RCC 7860 (cell line): ENCODE measurements around the gene FOXC2.

Source experiments
- DNase-seq: peaks from one replicate; pipeline ENCODE4 v3.0.0-alpha.2; 2015; ENCODE audit warnings: low spot score
- FAIRE-seq: peaks from 2 replicates; lab custom pipeline; 2012; peaks lifted over from hg19 to GRCh38; lab: Jason Lieb, UNC

FOXC2 gene

DNA sequence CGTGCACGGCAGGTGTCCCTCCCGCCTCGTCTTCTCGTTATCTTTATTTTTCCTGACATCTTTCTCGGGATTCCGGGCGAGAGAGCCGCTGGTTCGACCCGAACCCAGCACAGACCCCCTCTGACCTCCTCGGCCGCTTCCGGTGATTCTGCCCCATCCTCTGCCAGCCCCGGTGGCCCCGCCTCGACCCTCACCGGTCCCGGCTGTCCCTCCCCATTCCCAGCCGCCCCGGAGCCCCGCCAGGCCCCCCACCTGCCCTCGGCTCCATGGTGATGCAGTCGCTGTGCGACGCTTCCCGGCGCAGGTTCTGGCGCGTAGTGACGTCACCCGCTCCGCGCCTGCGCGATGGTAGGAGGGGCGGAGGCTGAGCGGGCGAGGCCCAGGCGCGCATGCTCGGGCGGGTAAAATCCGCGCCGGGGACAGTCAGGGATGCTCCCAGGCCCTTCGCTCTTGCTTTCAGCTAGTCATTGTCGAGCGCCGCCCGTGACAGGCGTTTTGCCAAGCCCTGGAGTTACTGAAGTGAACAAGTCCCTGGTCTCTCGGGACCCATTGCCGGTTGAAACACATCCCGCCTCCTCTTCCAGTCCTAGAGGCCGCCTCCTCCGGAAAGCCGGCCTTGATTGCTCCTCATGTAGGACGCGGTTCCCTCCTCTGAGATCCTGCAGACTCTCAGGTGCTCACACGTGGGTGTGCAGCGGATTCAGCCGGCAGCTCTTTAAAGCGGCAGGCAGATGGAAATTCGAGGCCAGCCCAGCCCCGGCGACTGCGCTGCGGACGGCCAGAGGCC, 11.5 kb upstream of the FOXC2 start, which contains the start of gene MTHFSD:
Gene MTHFSD (minus strand): TSS at position 319 of the 787 bp plus-strand sequence. CDS start 51 bp downstream, at position 268.
- DNase-seq: peak; percentile 76
- no peak for FAIRE-seq

DNA sequence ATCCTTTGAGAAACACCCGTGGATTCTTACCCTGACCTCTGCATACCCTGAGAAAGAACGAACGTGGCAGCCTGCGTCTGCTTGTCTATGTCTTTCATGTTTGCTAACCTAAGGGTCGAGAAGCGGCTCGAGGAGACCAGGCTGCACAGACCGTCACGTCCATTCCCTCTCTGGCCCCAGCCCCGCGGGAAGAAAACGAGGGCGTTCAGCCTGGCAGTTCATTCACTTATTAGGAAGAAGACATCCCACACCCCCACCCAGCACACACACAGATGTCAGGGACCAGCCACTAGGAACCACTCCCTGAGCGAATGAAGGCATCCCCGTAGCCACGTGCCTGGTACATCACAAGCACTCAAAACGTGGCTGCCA, 10.9 kb upstream of the FOXC2 start:
- no peak for DNase-seq
- no peak for FAIRE-seq

DNA sequence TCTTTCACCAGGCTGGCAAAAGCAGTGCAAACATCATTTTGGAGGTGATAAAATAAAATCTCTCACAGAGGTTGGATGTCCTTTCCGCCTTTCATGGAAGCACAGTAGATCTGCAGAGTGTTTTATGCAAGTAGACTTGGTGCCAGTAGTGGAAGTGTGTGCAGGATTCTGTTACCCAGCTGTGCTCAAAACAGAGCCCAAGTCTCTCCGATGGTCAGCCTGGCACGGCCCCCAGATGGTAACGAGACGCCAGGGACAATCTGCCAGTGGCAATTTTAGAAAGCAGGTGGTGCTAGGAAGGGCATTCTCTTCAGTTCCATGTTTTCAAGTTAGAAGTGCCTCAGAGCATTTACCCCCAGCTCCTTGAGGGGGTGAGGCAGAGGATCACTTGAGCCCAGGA, 10.1 kb upstream of the FOXC2 start:
- FAIRE-seq: no peak
- no peak for DNase-seq

DNA sequence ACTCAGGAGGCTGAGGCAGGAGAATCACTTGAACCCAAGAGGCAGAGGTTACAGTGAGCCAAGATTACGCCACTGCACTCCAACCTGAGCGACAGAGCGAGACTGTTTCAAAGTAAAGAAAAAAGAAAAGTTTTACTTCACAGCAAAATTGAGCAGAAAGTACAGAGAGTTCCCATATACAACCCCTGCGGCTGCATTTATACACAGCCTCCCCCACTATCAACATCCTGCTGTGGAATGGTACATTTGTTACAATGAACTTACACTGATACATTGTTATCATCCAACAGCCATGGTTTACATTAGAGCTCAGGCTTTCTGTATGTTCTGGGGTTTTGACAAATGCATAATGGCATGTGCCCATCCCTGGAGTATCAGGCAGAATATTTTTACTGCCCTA, 9.0 kb upstream of the FOXC2 start:
- FAIRE-seq (no peak), DNase-seq (no peak)

DNA sequence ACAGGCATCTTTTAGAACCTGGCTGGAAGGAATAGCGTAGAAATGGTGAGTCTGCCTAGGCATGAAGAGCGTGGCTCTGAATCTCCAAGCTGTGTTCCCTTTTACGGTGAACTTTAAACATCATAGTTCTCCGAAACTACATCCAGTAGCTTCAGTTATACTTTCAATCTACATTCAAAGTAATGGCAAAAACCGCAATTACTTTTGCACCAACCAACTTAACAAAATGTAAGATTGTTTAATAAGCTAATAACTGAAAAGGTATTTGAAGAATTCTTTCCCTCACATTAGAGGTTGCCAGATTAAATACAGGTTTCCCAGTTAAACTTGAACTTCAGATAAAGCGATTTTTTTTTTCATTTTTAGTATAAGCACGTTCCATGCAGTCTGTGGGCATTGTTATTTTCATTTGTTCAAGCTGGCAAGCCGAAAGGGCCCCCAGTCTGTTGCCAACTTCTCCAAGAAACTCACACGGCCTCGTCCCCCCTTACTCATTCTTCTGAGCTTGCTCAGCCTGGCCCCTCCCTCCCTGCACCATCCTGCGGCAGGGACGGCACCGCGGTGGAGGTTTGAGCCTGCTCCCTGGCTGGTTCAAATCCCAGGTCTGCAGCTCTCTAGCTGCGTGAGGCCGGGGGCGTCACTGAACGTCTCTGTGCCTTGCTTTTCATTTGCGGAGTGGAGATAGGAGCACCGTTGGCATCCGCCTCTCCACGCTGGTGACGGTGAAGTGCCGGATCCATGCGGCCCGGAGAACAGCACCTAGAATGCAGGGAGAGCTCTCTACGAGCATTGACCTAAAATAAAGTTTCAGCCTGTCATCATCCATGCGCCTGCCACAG, 8.1 kb upstream of the FOXC2 start:
- DNase-seq (no peak), FAIRE-seq (no peak)

DNA sequence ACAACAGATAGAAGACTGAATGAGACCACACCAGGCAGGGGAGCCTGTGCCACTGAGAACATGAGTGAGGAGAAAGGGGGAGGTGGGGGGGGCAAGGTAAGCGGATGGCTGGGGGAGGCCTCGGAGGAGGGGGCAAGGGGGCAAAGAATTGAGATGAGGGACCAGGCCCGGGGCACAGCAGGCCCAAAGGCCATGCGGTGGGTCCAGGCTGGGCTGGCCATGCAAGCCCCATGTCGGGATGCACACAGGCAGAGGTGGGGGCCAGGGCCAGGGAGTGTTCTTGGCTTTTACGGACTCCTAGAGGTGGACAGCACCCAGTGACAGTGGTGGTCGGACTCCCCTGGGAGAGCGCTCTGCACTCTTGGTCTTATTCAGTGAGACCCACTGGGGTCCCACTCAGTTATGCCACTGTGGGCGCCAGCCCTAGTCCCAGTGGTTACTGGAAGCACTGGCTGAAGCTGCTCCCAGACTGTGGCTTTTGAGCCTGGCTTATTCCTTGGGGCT, 6.8 kb upstream of the FOXC2 start:
- FAIRE-seq (no peak), DNase-seq (no peak)

DNA sequence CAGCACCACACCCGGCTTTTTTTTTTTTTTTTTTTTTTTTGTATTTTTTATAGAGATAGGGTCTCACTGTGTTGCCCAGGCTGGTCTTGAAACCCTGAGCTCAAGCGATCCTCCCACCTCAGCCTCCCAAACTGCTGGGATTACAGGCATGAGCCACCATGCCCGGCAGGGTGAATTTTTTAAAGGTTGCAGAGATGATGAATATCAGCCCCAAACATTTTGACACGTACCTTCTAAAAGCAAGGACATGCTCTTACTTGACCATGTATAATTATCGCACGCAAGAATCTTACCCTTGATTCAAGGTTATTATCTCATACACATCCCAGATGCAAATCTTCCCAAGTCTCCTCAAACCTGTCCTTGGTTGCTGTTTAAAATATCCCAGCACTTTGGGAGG, 4.3 kb upstream of the FOXC2 start:
- FAIRE-seq (no peak), DNase-seq (no peak)

DNA sequence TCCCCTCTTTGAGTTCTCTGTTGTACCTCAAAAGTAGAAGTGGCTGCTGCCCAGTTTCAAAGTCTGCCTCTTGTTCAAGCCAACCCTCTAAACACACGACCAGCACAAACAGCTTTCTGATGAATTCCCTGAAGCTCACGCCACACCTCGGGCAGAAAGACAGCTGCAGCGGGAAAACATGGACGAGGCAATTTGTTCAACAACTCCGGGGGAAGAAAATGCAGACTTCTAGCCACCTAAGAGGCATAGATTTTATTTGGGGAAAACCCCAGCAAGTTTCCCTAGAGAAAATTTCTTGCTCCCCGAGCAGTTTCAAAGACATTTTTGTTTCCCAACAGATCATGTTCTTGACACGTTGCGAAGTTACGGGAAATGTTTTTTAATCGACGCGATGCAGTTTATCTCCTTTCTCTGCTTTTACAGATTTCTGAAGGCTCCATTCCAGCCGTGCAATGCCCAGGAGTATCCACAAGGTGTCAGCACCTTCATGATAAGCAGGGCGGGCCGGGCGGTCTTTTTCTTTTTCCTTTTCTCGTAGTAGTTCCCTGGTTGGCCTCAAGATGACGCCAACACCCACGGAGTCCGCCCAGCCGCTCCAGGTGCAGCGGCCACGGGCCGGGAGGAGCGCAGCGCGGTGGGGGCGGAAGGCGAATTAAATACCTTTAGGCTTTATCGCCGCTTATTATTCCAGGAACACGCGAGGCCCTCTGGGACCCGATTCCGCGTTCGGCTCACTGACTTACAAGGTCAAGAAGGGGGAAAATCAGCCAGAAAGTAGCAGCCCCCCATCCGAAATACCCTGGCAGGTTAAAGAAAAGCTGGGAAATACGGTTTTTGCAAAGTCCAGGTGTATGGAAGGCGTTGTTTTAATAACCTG, 2.9 kb upstream of the FOXC2 start:
- DNase-seq (peak; percentile 77), FAIRE-seq (peak; percentile 66)

DNA sequence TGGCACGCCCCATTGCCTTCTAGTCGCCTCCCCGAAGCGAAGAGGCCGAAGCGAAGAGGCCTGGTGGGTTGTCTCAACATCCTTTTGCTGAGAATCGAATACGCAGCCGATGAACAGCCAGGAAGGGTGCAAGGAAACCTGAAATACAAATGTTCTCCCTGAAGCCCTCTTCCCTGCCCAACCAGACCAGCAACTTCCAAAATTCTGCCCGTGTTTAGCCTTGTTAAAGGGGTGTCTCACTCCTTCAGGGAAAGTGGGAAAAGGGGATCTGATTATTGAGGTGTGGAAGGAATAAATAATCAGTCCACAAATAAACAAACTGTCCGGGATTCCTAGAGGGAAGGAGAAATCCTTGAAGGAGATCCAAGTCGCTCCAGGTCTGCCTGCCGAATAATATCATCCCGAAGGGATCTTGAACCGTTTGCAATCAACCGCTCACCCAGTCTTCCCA, 1.4 kb upstream of the FOXC2 start:
- FAIRE-seq: no peak
- no peak for DNase-seq

DNA sequence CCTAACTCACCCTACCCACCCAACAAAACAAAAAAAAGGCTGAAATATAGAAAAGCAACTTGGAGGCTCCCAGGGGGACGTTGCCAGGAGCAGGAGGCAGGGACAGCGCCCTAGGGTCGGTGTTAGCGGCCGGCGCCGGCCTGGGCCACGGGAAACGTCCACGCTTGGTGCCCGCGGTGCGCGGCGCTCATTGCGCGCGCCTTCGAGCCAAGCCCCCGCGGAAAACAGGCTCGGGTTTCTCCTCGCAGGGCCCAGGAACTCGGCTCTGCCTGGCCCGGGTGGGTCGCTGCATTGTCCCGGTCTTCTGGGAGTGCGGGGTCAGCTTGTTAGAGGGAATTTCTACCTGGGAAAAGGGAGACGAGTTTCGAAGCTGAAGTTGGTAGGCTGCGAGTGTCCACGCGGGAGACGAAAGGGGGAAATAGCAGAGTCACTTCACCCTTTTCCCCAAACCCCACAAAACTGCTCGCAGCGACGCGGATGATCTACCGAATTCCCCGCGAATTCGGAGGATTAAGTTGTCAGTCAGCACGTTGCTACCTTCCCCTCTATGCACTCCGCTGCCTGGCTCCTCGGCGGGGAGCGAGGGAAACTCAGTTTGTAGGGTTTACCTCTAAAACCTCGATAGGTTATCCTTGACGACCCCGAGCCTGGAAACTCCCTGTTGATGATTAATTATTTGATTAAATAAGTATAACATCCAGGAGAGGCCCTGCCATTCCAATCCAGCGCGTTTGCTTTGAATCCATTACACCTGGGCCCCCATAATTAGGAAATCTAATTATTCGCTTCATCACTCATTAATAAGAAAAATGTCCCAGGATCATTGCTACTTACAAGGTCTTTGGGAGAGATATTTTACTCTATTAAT, 751 bp upstream of the FOXC2 start:
- no peak for FAIRE-seq

DNA sequence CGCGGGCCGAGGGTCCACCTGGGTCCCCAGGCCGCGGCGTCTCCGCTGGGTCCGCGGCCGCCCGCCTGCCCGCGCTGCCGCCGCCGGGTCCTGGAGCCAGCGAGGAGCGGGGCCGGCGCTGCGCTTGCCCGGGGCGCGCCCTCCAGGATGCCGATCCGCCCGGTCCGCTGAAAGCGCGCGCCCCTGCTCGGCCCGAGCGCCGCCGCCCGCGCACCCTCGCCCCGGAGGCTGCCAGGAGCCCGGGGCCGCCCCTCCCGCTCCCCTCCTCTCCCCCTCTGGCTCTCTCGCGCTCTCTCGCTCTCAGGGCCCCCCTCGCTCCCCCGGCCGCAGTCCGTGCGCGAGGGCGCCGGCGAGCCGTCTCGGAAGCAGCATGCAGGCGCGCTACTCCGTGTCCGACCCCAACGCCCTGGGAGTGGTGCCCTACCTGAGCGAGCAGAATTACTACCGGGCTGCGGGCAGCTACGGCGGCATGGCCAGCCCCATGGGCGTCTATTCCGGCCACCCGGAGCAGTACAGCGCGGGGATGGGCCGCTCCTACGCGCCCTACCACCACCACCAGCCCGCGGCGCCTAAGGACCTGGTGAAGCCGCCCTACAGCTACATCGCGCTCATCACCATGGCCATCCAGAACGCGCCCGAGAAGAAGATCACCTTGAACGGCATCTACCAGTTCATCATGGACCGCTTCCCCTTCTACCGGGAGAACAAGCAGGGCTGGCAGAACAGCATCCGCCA, 504 bp downstream of the FOXC2 start:
- DNase-seq: no peak
- FAIRE-seq: no peak

More for the DNA sequence above, 751 bp upstream of the FOXC2 start:
- DNase-seq: no peak

DNA sequence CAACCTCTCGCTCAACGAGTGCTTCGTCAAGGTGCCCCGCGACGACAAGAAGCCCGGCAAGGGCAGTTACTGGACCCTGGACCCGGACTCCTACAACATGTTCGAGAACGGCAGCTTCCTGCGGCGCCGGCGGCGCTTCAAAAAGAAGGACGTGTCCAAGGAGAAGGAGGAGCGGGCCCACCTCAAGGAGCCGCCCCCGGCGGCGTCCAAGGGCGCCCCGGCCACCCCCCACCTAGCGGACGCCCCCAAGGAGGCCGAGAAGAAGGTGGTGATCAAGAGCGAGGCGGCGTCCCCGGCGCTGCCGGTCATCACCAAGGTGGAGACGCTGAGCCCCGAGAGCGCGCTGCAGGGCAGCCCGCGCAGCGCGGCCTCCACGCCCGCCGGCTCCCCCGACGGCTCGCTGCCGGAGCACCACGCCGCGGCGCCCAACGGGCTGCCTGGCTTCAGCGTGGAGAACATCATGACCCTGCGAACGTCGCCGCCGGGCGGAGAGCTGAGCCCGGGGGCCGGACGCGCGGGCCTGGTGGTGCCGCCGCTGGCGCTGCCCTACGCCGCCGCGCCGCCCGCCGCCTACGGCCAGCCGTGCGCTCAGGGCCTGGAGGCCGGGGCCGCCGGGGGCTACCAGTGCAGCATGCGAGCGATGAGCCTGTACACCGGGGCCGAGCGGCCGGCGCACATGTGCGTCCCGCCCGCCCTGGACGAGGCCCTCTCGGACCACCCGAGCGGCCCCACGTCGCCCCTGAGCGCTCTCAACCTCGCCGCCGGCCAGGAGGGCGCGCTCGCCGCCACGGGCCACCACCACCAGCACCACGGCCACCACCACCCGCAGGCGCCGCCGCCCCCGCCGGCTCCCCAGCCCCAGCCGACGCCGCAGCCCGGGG, 1.3 kb downstream of the FOXC2 start:
- DNase-seq: no peak
- no peak for FAIRE-seq

DNA sequence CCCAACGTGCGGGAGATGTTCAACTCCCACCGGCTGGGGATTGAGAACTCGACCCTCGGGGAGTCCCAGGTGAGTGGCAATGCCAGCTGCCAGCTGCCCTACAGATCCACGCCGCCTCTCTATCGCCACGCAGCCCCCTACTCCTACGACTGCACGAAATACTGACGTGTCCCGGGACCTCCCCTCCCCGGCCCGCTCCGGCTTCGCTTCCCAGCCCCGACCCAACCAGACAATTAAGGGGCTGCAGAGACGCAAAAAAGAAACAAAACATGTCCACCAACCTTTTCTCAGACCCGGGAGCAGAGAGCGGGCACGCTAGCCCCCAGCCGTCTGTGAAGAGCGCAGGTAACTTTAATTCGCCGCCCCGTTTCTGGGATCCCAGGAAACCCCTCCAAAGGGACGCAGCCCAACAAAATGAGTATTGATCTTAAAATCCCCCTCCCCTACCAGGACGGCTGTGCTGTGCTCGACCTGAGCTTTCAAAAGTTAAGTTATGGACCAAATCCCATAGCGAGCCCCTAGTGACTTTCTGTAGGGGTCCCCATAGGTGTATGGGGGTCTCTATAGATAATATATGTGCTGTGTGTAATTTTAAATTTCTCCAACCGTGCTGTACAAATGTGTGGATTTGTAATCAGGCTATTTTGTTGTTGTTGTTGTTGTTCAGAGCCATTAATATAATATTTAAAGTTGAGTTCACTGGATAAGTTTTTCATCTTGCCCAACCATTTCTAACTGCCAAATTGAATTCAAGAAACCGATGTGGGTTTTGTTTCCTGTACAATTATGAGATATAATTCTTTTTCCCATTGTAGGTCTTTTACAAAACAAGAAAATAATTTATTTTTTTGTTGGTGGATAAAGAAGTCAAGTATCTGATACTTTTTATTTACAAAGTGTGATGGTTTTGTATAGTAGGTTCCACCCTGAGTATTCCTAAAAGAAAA, 2.3 kb downstream of the FOXC2 start:
- no peak for DNase-seq
- FAIRE-seq: no peak

DNA sequence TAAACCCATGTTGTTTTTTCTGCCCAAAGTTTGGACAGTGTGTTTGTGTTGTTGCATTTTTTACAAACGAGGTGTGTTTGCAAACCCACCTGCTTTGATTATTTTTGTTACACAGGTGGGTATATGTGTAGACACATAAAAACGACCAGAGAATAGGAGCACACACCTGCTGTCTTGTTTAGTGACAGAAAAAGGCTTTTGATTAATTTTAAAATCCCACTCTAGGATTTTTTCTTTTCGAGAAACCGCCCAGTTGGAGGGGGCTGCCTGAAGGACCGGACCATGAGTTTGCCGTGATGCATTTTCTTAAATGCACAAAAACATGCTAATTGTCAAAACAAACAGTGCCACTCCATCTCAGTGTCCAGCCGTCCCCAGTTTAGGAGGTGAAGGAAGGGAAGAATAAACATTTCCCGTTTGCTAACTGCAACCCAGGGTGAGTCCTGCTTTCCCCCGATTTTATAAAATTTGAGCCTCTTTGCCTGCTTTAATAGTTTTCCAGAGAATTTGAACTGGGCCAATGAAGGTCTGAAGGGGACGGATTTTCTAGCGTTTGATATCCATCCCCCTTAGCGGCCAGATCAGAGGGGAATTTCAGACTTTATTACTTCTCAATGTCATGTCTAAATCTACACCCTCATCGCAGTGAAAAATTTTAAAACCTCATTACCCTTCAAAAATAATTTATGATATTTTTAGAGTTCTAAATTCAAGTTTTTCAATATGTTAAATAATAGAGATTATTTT, 3.2 kb downstream of the FOXC2 start:
- DNase-seq (no peak), FAIRE-seq (no peak)

DNA sequence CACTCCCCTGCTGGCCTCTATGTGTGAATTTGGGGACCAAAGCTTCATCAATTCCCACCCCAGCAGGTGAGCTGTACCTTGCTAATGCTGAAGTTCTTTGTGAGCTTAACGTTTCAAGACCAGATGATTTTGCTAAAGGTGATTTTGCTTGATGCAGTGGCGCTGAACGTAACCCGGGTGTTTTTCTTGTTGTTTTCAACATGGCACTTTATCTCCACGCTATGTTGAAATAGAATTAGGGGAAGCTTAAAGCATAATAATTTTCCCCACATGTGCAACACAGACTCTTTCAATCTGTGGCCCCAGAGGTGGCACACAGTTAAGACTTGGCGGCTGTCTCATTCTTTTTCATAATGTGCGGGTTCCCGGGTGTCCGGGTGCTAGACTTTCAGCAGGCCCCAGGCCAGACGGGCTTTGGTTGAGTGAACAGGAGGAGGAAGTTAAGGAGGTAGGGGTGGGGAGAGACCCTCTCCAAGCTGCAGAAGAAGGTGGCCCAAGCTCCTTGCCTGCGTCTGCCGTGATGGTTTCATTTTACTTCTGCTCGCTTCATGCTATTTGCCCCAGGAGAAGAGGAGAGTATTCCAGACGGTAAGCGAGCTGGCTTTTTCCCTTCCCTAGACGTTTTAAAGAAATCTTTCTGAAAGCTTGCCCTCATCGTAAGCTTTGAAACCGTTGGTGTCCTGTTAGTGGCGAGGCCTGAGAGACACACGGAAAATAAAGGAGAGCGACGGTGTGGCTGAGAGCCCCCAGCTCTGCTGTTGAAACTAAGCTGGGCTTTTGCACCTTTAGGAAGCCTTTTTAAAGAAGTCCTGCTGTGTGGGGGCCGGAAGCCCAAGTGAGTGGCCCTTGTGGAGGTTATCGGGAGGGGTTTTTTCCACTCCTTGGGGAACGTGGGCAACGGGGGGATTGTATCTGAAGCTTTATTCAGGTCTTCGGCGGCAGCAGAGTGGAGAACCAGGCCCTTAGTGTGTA, 4.2 kb downstream of the FOXC2 start:
- DNase-seq (no peak), FAIRE-seq (no peak)
